ENCODE results near the gene SMIM33.
A peak's percentile ranks its signal among the peaks of the same experiment; 100 is the strongest.
"Not testable (repeated sequence)": the region's sequence is repeated elsewhere in the genome, so short reads cannot be mapped to it uniquely, and the experiment has no call there.

Gene SMIM33

GRCh38 chr5:139486201-139486600 lies 15.4 kb downstream of the SMIM33 start:
- DNase-seq, result no peak

DNA sequence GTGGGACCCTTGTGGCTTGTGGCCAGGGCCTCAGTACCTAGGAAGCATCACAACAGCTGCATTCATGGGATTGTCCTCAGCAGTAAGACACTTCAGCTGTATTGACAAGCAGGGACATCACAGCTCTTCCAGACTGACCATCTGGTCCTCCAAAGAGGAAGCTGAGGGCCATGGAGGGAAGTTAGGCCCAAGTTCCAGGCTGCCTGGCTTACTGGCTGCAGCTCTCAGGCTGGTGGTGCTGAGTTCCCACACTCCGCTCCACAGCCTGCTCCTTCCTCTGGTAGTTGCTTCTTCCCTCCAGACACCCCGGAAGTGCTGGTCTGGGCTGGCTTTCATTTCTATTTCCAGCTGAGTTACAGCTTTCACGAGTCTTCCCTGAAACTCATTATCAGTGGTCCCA lies 17.5 kb downstream of the SMIM33 start:
- DNase-seq, result no peak

DNA sequence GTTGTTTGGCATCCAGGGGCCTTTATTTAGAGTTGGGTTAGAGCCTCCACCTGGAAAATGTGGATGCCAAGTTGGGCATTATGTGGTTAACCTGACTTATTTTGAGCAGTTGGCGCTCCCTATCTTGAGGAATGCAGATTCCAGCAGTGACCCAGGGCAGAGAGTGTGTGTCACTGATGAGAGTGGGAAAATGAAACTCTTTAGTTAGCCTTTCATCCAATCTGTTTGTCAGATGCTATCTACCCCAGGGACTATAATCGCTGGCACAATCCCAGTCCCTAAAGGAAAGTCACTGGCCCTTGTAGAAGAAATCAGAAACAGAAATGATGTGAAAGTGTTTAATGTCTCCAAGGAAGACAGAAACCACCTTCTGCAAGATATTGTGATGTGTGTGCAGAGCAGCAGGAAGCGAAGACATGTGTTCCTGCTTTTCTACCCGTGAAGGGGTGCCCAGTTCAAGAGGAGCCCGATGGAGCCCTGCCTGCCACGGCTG lies 21.9 kb downstream of the SMIM33 start:
- DNase-seq, result no peak

DNA sequence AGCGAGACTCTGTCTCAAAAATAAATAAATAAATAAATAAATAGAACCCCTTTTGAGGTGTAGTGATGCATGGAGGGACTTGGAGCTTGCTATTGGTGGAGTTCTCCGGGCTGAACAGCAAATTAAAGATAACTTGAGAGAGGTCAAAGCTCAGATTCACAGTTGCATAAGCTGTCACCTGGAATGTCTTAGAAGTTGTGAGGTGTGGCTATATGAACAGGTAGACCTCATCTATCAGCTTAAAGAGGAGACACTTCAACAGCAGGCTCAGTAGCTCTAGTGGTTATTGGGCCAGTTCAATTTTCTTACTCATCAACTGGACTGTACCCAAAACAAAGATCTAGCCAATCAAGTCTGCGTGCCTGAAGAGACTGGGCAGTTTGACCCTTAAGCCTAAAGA lies 23.5 kb downstream of the SMIM33 start:
- no peak for DNase-seq

- no peak for DNase-seq
Observed at GRCh38 chr5:139494832-139495231, 24.0 kb downstream of the SMIM33 start.

GRCh38 chr5:139495638-139496435 lies 25.0 kb downstream of the SMIM33 start:
- DNase-seq, result no peak

- DNase-seq, result no peak
Observed at GRCh38 chr5:139501381-139501780, 30.6 kb downstream of the SMIM33 start.

DNA sequence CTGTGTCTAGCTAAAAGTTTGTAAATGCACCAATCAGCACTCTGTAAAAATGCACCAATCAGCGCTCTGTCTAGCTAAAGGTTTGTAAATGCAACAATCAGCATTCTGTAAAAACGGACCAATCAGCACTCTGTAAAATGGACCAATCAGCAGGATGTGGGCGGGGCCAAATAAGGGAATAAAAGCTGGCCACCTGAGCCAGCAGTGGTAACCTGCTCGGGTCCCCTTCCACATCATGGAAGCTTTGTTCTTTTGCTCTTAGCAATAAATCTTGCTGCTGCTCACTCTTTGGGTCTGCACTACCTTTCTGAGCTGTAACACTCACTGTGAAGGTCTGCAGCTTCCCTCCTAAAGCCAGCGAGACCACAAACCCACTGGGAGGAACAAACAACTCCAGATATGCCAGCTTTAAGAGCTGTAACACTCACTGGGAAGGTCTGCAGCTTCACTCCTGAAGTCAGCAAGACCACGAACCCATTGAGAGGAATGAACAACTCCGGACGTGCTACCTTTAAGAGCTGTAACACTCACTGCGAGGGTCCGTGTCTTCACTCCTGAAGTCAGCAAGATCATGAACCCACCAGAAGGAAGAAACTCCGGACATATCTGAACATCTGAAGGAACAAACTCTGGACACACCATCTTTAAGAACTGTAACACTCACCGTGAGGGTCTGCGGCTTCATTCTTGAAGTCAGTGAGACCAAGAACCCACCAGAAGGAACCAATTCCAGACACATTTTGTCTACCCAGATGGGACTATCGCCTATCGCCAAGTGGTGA lies 32.4 kb downstream of the SMIM33 start:
- not testable (repeated sequence) for DNase-seq

DNA sequence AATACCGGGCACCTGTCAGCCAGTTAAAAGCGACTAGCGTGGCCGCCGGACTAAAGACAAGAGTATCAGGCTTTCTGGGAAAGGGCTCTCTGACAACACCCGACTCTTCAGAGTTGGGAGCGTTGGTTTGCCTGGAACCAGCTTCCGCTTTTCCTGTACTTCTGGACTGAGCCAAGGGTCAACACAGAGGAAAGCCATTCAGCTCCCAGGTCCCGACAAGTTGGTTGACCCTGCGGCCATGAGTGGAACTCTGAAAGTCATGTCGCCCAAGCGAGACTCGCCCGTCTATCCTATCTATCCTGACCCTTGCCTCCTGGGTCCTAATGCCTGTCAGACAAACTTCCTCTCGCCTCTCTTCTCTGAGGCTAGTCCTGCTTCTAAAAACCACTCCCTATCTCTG lies 33.1 kb downstream of the SMIM33 start:
- DNase-seq, result not testable (repeated sequence)

DNA sequence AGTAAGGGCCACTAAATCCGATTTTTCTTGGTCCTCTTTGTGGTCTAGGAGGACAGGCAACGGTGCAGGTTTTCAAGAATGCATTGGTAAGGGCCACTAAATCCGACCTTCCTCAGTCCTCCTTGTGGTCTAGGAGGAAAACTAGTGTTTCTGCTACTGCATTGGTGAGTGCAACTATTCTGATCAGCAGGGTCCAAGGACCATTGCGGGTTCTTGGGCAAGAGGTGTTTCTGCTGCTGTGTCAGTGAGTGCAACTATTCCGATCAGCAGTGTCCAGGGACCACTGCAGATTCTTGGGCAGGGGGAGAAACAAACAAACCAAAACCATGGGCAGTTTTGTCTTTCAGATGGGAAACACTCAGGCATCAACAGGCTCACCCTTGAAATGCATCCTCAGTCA lies 33.9 kb downstream of the SMIM33 start:
- not testable (repeated sequence) for DNase-seq

- no peak for DNase-seq
Observed at GRCh38 chr5:139512786-139513390, 42.1 kb downstream of the SMIM33 start.

DNA sequence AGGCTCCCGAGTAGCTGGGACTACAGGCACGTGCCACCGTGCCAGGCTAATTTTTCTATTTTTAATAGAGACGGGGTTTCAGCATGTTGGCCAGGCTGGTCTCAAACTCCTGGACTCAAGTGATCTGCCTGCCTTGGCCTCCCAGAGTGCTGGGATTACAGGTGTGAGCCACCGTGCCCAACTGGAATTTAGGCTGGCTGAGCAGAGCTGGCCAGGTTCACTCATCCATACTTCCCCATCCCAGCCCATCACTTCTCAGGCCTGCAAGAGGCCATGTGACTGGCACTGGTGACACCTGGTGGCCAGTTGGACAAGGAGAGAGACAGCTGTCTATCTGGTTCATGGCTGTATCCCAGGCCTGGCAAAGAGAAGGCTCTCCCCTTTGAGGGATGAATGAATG lies 42.6 kb downstream of the SMIM33 start:
- DNase-seq, result peak; percentile 84

- DNase-seq, result no peak
Observed at GRCh38 chr5:139513852-139514485, 43.2 kb downstream of the SMIM33 start.

- peak; percentile 48 for DNase-seq
Observed at GRCh38 chr5:139514486-139514856, 43.7 kb downstream of the SMIM33 start.

DNA sequence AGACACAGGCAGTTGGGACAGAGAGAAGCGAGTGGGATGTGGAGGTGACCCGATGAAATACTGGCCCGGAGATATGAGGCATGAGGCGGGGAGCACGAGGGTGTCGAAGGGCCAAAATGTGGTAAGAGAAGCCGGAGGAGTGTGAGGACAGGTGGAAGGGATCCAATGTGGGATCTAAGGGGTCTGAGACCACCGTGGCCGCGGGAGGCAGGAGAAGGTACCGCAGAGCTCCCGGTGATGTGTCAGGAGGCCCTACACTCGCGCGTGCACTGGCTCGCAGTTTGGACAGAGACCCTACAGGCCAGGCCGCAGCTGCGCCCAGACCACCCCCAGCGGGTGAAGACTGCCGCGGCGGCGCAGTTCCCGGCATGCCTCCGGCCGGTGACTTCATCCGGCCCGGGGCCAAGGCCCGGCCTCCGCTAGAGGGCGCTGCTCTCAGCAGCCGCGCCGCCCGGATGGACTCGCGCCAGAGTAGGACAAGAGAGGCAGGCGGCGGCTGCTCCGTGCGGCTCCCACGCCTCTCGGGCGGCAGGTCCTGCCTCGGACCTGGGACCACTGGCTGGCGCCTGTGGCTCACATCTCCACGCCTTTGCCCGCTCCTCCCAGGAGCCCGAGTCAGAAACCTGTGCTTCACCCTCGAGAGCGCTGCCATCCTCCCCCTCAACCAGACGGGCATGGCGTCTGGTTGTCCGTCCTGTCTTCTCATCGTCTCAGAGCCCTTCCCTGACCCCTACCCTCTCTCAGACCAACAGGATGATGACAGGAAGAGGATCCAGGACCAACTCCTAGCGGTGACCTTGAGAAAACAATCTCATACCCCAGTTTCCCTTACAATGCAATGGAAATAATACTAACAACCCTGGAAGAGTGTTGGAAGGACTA lies 47.1 kb downstream of the SMIM33 start:
- DNase-seq, result peak; percentile 93

Measured in activated CD4-positive, alpha-beta T cell treated with anti-CD3 and anti-CD28 coated beads for 48 hours (primary cell).